Upper lobe of right lung (tissue), 1 donor: ENCODE results near the gene UBL3. TPM values are rescaled to one million over a fixed set of nuclear protein-coding genes. Genes with fewer than 3 reads are reported as not detected.

ENCODE experiments used
- ATAC-seq: fragments of 200-7000 bp; cut with Tn5 transposase; one replicate; pipeline ENCODE4 v1.9.1; 2020; ENCODE audit warnings: mild to moderate bottlenecking, moderate library complexity
- DNase-seq: peaks from one replicate; pipeline ENCODE4 v3.0.0-alpha.2; 2020
- H3K27ac ChIP-seq: fragments of 200-600 bp; one replicate; pipeline ENCODE4 v1.8.0; 2022
- H3K27me3 ChIP-seq: fragments of 200-600 bp; one replicate; pipeline ENCODE4 v1.8.0; 2022; ENCODE audit warnings: mild to moderate bottlenecking
- H3K36me3 ChIP-seq: fragments of 200-600 bp; one replicate; pipeline ENCODE4 v1.8.0; 2022
- H3K4me1 ChIP-seq: fragments of 200-600 bp; one replicate; pipeline ENCODE4 v1.8.0; 2022
- H3K4me3 ChIP-seq: fragments of 200-600 bp; one replicate; pipeline ENCODE4 v1.8.0; 2022; ENCODE audit warnings: mild to moderate bottlenecking
- H3K9me3 ChIP-seq: fragments of 200-600 bp; one replicate; pipeline ENCODE4 v1.8.0; 2022
- CTCF ChIP-seq: fragments of 200-600 bp; IDR thresholded peaks from one replicate; pipeline ENCODE4 v1.8.0; 2022; ENCODE audit warnings: antibody characterized with exemption
- intact Hi-C: fragments of 100-400 bp; cut with DNase I; formaldehyde crosslinking; loops from one replicate; pipeline ENCODE4 v1.11.0; 2022
- total RNA-seq: library from RNA; stranded (reverse); fragmentation: NEBNext Ultra II Directional; extraction: Animal tissue kit (Norgen Biotek cat#: 25700); gene quantifications from one replicate; pipeline ENCODE4 v1.2.1, GENCODE V29; 2021
- donor health status: DM: no; HTN: yes; CAD: no; lungs with severe emphysema.

UBL3 gene
- total RNA-seq, 1 donor from 2014 or later: 56.1 TPM

- H3K36me3 ChIP-seq: no peaks in the 10 kb centered on the region
- H3K9me3 ChIP-seq: no peaks in the 10 kb centered on the region
- no peak overlapping the region for H3K27ac ChIP-seq
- no peak for DNase-seq
- peaks cover 30% of the 10 kb centered on the region for H3K4me1 ChIP-seq
- no peak for TF ChIP-seq CTCF
- H3K4me3 ChIP-seq: no peak overlapping the region
- intact Hi-C loops: no loop called here
- peak; percentile 29 for ATAC-seq
- no peaks in the 10 kb centered on the region for H3K27me3 ChIP-seq
Measured at GRCh38 chr13:29810145-29810742, 40.2 kb downstream of the UBL3 start.

GRCh38 chr13:29808264-29808663 is 42.2 kb downstream of the UBL3 start:
- H3K27me3 ChIP-seq: no peaks in the 10 kb centered on the region
- TF ChIP-seq CTCF: no peak
- intact Hi-C loops: no loop called here
- H3K4me1 ChIP-seq: peaks cover 30% of the 10 kb centered on the region
- H3K36me3 ChIP-seq: no peaks in the 10 kb centered on the region
- DNase-seq: no peak
- no peak for ATAC-seq
- no peak overlapping the region for H3K4me3 ChIP-seq
- H3K27ac ChIP-seq: no peak overlapping the region
- H3K9me3 ChIP-seq: no peaks in the 10 kb centered on the region

GRCh38 chr13:29805994-29806979 is 44.1 kb downstream of the UBL3 start:
- Histone ChIP-seq H3K27ac (no peak overlapping the region), H3K9me3 (no peaks in the 10 kb centered on the region), H3K27me3 (no peaks in the 10 kb centered on the region), H3K4me3 (no peak overlapping the region), H3K4me1 (peaks cover 35% of the 10 kb centered on the region), H3K36me3 (no peaks in the 10 kb centered on the region)
- TF ChIP-seq CTCF: no peak
- DNase-seq (no peak), ATAC-seq (no peak)
- intact Hi-C loops: no loop called here

GRCh38 chr13:29803221-29803620 is 47.2 kb downstream of the UBL3 start:
- Histone ChIP-seq H3K27me3 (no peaks in the 10 kb centered on the region), H3K36me3 (no peaks in the 10 kb centered on the region), H3K4me1 (peaks cover 20% of the 10 kb centered on the region), H3K27ac (no peak overlapping the region), H3K4me3 (no peak overlapping the region), H3K9me3 (no peaks in the 10 kb centered on the region)
- DNase-seq: no peak
- intact Hi-C loops: no loop called here
- no peak for ATAC-seq
- TF ChIP-seq CTCF: no peak

GRCh38 chr13:29802621-29803020 is 47.8 kb downstream of the UBL3 start:
- Histone ChIP-seq H3K27me3 (no peaks in the 10 kb centered on the region), H3K36me3 (no peaks in the 10 kb centered on the region), H3K4me1 (peaks cover 16% of the 10 kb centered on the region), H3K27ac (no peak overlapping the region), H3K9me3 (no peaks in the 10 kb centered on the region), H3K4me3 (no peak overlapping the region)
- intact Hi-C loops: no loop called here
- DNase-seq: no peak
- ATAC-seq: no peak
- no peak for TF ChIP-seq CTCF
